Measurements from ENCODE around the gene BLID.

The BLID gene

DNA sequence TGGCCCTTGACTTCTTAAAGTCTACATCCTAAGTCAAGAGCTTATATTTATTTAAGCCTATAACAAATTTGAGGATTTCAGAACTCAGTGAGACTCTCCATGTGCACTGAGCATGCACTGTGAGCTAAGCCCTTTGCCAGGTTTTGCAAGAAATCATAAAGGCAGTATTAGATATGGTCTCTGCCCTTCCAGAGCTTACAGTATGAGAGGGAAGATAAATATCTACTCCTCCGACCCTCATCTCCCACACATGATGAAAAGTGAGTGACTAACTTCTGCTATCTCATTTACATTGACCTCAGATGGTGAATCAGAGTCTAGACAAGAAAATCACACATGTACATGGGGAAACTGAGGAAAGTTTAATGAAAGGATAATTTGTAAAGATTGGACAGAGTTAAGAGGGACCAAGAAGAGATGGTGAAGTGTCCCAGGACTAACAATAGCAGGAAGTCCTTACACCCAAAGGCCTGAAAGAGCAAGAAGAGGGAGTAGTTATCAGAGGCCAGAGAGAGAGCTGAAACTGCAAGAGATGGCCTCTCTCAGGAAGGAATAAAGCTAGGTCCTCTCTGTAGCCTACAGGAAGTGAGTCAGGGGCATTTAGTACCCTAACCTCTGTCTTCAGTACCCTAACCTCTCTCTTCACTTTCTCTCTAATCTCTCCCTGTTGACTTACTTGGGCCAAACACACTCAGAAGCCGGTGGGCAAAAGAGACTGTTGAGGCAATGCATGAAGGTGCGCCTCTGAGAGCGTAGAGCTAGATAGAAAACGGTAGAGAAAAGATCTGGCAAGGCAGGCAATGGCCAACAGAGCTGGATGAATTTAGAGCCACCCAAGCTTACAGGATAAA lies 23.0 kb upstream of the BLID start:
- CTCF ChIA-PET = interaction anchor here (0.8 kb wide), 1 partner anchor 20 kb away, joined by 8 read pairs; no protein-coding TSS in a partner anchor

DNA sequence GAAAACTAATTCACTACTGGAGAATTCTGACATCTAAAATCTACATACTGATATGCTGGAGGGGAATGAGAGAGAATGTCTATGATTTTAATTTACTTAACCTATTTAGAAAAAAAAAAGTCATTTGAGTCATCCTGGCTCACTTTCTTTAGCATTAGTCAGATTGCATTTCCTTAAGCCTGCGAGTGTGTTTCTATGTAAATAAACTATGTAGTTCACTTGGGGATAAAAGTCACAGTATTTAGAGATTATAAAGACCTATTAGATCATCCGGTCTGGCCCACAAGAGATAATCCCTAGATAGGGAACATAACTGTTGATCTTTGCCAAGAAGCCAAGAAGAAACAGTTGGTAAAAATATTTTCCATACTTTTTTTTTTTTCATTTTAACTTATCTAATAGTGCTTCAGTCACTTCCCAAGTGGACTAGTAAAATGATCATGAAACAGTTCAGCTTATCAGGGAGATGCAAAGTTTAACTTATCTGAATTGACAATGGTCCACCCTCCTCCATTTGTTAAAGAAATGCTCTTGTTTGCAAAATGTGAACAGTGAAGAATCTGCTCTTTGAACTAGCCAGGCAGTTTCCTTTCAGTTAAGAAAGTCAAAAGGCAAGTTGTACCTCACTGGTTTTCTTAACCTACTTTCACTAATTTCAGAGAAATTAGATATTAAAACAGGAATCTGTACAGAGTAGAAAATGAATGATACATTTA lies 21.2 kb upstream of the BLID start:
- CTCF ChIA-PET = no interaction called here
- DNase-seq (ENCODE audit: extremely low spot score) = no peak
- no peak for TF ChIP-seq ELF4 (IDR thresholded peaks at IDR 0.05)
- TF ChIP-seq FOXK2 (IDR thresholded peaks at IDR 0.05) = no peak
- no peak for TF ChIP-seq NFRKB (IDR thresholded peaks at IDR 0.05)
- no peak for TF ChIP-seq ZNF384 (IDR thresholded peaks at IDR 0.05)
- no peak for TF ChIP-seq FOXA1 (IDR thresholded peaks at IDR 0.05)
- TF ChIP-seq SUZ12 (IDR thresholded peaks at IDR 0.05) = no peak
- no peak for TF ChIP-seq BHLHE40 (IDR thresholded peaks at IDR 0.05; ENCODE audit: borderline replicate concordance)
- no peak for TF ChIP-seq LEF1 (IDR thresholded peaks at IDR 0.05; ENCODE audit: borderline replicate concordance)
- TF ChIP-seq ARNT (IDR thresholded peaks at IDR 0.05) = no peak
- TF ChIP-seq L3MBTL2 (conservative IDR thresholded peaks at IDR 0.05) = no peak
- no peak for TF ChIP-seq CTBP1 (IDR thresholded peaks at IDR 0.05; ENCODE audit: borderline replicate concordance)
- no peak for TF ChIP-seq TARDBP (IDR thresholded peaks at IDR 0.05)
- TF ChIP-seq HDGF (IDR thresholded peaks at IDR 0.05; ENCODE audit: borderline replicate concordance) = no peak
- TF ChIP-seq SP1 (IDR thresholded peaks at IDR 0.05) = no peak
- POLR2A ChIA-PET = no interaction called here

More for the DNA sequence above, 23.0 kb upstream of the BLID start:
- no peak for DNase-seq (ENCODE audit: extremely low spot score)
- POLR2A ChIA-PET = no interaction called here
- TF ChIP-seq FOXK2 (IDR thresholded peaks at IDR 0.05) (no peak), HDGF (IDR thresholded peaks at IDR 0.05; ENCODE audit: borderline replicate concordance) (no peak), ARNT (IDR thresholded peaks at IDR 0.05) (no peak), PKNOX1 (IDR thresholded peaks at IDR 0.05) (no peak), FOXM1 (IDR thresholded peaks at IDR 0.05; ENCODE audit: borderline replicate concordance) (no peak)

DNA sequence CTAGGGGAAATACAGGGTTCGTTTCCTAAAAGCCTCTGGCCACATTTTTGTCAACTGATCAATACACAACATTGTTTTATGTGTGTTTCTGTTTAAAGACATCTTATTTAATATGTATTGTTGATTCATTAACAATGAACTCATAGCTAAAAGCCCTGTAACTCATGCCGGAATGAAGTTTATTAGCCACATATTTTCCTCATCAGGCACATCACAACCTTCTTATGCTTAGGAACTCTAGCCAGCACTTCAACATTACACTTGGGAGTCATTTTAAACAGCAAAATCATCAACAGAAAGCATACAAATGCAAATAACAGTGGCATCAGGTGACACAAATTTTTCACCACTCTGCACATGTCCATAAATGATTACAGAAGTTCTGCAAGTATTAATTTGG lies 15.1 kb upstream of the BLID start:
- CTCF ChIA-PET = no interaction called here
- no peak for TF ChIP-seq LEF1 (IDR thresholded peaks at IDR 0.05; ENCODE audit: borderline replicate concordance)
- no peak for TF ChIP-seq SUZ12 (IDR thresholded peaks at IDR 0.05)
- TF ChIP-seq TARDBP (IDR thresholded peaks at IDR 0.05) = no peak
- no peak for TF ChIP-seq L3MBTL2 (conservative IDR thresholded peaks at IDR 0.05)
- TF ChIP-seq HDGF (IDR thresholded peaks at IDR 0.05; ENCODE audit: borderline replicate concordance) = no peak
- TF ChIP-seq BHLHE40 (IDR thresholded peaks at IDR 0.05; ENCODE audit: borderline replicate concordance) = no peak
- no peak for DNase-seq (ENCODE audit: extremely low spot score)
- POLR2A ChIA-PET = no interaction called here

DNA sequence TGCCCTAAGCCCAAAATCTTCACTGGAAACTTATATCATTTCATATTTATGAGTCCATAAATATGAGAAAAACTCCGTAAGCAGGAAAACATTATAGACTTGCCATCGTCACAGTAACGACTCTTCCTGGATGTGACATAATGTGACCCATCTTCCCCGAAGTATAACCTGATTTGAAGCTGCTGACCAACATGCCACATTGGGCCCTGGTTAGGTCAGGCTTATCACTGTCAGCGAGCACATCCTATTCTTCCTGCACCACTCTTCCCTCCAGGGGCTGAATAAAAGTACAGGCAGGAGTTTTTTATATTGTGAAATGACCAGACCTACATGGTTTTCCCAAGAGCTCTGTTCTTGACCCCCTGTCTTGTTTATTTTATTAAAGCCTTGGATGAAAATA lies 12.1 kb upstream of the BLID start:
- ChIA-PET POLR2A (no interaction called here), CTCF (interaction anchor here (1.0 kb wide), 1 partner anchor 20 kb away, joined by 3 read pairs; no protein-coding TSS in a partner anchor)
- no peak for DNase-seq (ENCODE audit: extremely low spot score)
- TF ChIP-seq CTBP1 (IDR thresholded peaks at IDR 0.05; ENCODE audit: borderline replicate concordance) (no peak), ZNF384 (IDR thresholded peaks at IDR 0.05) (no peak), SUZ12 (IDR thresholded peaks at IDR 0.05) (no peak), FOXM1 (IDR thresholded peaks at IDR 0.05; ENCODE audit: borderline replicate concordance) (no peak), BHLHE40 (IDR thresholded peaks at IDR 0.05; ENCODE audit: borderline replicate concordance) (no peak), ARNT (IDR thresholded peaks at IDR 0.05) (no peak), FOXK2 (IDR thresholded peaks at IDR 0.05) (no peak), PKNOX1 (IDR thresholded peaks at IDR 0.05) (no peak), FOXA1 (IDR thresholded peaks at IDR 0.05) (no peak), TARDBP (IDR thresholded peaks at IDR 0.05) (no peak), HDGF (IDR thresholded peaks at IDR 0.05; ENCODE audit: borderline replicate concordance) (no peak), SP1 (IDR thresholded peaks at IDR 0.05) (no peak), ELF4 (IDR thresholded peaks at IDR 0.05) (no peak), L3MBTL2 (conservative IDR thresholded peaks at IDR 0.05) (no peak), NFRKB (IDR thresholded peaks at IDR 0.05) (no peak), LEF1 (IDR thresholded peaks at IDR 0.05; ENCODE audit: borderline replicate concordance) (no peak)

- CTCF ChIA-PET = interaction anchor here (0.6 kb wide), 1 partner anchor 88 kb away, joined by 3 read pairs; no protein-coding TSS in a partner anchor
- POLR2A ChIA-PET = no interaction called here
- no peak for DNase-seq (ENCODE audit: extremely low spot score)
- TF ChIP-seq FOXA1 (IDR thresholded peaks at IDR 0.05) (no peak), FOXK2 (IDR thresholded peaks at IDR 0.05) (no peak), BHLHE40 (IDR thresholded peaks at IDR 0.05; ENCODE audit: borderline replicate concordance) (no peak), SUZ12 (IDR thresholded peaks at IDR 0.05) (no peak), ZNF384 (IDR thresholded peaks at IDR 0.05) (no peak), ELF4 (IDR thresholded peaks at IDR 0.05) (no peak), FOXM1 (IDR thresholded peaks at IDR 0.05; ENCODE audit: borderline replicate concordance) (no peak), ARNT (IDR thresholded peaks at IDR 0.05) (no peak), CTBP1 (IDR thresholded peaks at IDR 0.05; ENCODE audit: borderline replicate concordance) (no peak), TARDBP (IDR thresholded peaks at IDR 0.05) (no peak), SP1 (IDR thresholded peaks at IDR 0.05) (no peak), NFRKB (IDR thresholded peaks at IDR 0.05) (no peak), HDGF (IDR thresholded peaks at IDR 0.05; ENCODE audit: borderline replicate concordance) (no peak), LEF1 (IDR thresholded peaks at IDR 0.05; ENCODE audit: borderline replicate concordance) (no peak), PKNOX1 (IDR thresholded peaks at IDR 0.05) (no peak), L3MBTL2 (conservative IDR thresholded peaks at IDR 0.05) (no peak)
Observed at GRCh38 chr11:122127020-122127419, 11.0 kb upstream of the BLID start.
